ENCODE results near the gene PIP5K1B. TPM values are rescaled to one million over a fixed set of nuclear protein-coding genes. Genes with fewer than 3 reads are reported as not detected.
"Not testable (repeated sequence)": the region's sequence is repeated elsewhere in the genome, so short reads cannot be mapped to it uniquely, and the experiment has no call there.

Gene PIP5K1B
- polyA plus RNA-seq, 6 donors from 2014 or later, result 6.6 to 16.6 (median 9.3) TPM

DNA sequence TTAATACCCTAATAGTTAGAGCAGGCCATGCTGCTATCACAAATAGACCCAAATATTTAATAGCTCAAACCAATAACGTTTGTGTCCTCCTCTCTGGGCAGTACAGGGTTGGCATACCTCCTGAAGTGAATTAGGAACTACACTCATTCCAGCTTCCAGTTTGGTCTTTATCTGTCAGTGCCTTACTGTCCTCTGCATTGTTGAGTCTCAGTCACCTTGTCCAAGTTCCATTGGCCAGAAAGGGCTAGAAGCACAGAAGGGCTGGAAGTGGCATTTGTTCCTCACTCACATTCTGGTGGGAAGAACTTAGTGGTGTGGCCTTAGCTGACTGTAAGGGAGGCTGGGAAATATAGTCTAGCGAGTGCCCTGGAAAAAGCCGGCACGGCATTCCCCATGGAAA, 341.7 kb downstream of the PIP5K1B start:
- Mint-ChIP-seq H3K27ac (peak overlapping the region in 1 of 6 donors; percentile 28), H3K27me3 (no peaks in the 10 kb centered on the region)

DNA sequence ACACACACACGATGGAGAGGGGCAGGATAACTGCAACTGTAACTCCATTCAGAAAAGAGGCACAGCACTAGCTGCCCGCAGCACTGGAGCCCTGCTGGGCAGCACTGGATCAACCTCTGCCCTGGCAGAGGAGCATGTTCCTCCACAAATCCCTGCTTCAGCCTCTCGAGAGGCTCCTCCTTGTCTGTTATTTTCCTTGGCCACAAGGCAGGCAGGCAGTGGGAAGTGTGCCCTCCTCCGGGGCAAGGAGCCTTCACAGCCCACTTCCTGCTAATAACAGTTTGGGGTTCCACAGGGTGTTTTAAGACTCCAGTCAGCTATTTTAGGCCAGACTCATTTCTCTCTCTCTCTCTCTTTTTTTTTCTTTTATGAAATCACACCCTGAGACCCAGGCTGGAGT, 342.3 kb downstream of the PIP5K1B start:
- peaks cover 5 to 14% of the 10 kb centered on the region in 2 donors for H3K36me3 Mint-ChIP-seq
- no peak for DNase-seq
- peaks cover 8 to 13% (median 12%) of the 10 kb centered on the region in 3 donors for H3K4me1 Mint-ChIP-seq
- H3K27me3 Mint-ChIP-seq, result no peaks in the 10 kb centered on the region
- H3K4me3 Mint-ChIP-seq, result no peak overlapping the region
- peak overlapping the region in 1 of 6 donors; percentile 53 for H3K27ac Mint-ChIP-seq
- no peaks in the 10 kb centered on the region for H3K9me3 Mint-ChIP-seq
- no peak for ATAC-seq (ENCODE audit: low read depth in 2 of 2)

More for the DNA sequence above, 341.7 kb downstream of the PIP5K1B start:
- DNase-seq (no peak), ATAC-seq (ENCODE audit: low read depth in 2 of 2) (no peak)
- H3K36me3 Mint-ChIP-seq, result peaks cover 5 to 14% of the 10 kb centered on the region in 2 donors
- H3K4me1 Mint-ChIP-seq, result peaks cover 8 to 13% (median 12%) of the 10 kb centered on the region in 3 donors
- H3K4me3 Mint-ChIP-seq, result no peak overlapping the region
- no peaks in the 10 kb centered on the region for H3K9me3 Mint-ChIP-seq

DNA sequence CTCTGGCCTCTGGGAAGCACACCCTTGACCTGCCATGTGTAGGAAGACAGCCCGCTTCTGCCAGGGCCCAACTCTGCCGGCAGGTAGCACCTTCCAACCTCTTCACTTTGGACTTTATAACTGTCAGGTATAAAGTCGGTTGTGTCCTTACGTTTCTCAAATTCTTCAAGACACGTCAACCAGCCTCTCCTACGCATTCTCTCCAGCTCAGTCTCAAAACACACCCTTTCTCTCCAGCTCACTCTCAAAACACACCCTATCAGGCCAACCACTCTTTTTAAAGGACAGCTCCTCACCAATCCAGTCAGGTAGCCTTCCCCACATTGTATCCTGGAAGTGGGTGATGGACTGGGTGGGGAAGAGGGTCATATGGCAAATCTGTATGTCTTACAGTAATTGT, 344.1 kb downstream of the PIP5K1B start:
- DNase-seq (no peak), ATAC-seq (ENCODE audit: low read depth in 2 of 2) (no peak)
- no peaks in the 10 kb centered on the region for H3K9me3 Mint-ChIP-seq
- no peak overlapping the region for H3K4me3 Mint-ChIP-seq
- H3K36me3 Mint-ChIP-seq, result peaks cover 9 to 14% of the 10 kb centered on the region in 2 donors
- H3K27me3 Mint-ChIP-seq, result no peaks in the 10 kb centered on the region
- no peak overlapping the region for H3K27ac Mint-ChIP-seq
- peaks cover 5 to 13% (median 12%) of the 10 kb centered on the region in 3 donors for H3K4me1 Mint-ChIP-seq

DNA sequence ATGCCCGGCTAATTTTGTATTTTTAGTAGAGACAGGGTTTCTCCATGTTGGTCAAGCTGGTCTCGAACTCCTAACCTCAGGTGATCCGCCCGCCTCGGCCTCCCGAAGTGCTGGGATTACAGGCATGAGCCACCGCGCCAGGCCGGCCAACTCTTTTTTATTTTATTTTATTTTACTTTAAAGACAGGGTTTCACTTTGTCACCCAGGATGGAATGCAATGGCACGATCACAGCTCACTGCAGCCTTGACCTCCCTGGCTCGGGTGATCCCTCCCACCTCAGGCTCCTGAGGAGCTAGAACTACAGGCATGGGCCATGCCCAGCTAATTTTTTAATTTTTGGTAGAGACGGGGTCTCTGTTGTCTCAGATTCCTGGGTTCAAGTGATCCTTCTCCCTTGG, 345.9 kb downstream of the PIP5K1B start:
- not testable (repeated sequence) for H3K27ac Mint-ChIP-seq; H3K9me3 Mint-ChIP-seq; H3K4me3 Mint-ChIP-seq; H3K4me1 Mint-ChIP-seq; ATAC-seq (ENCODE audit: low read depth in 2 of 2); H3K27me3 Mint-ChIP-seq; DNase-seq
- peaks cover 11 to 19% of the 10 kb centered on the region in 2 donors for H3K36me3 Mint-ChIP-seq

DNA sequence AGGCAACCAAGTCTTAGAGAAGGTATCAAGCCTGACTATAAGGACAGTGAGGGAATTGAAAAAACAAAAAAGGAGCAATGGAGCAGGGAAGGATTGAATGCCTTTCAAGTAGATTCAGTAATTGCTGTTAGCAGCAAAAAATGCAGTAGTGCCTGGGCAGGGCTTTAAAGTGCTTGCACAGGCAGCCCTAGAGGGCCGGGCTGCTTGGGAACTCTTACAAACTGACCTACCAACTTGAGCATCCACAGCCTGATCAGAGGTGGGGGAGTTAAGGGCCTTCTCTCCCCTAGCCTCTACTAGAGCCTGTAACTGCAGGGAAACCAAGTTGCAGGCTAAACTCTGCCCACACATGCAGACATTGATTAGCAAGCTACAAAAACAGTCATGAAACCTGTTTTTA, 349.9 kb downstream of the PIP5K1B start:
- Mint-ChIP-seq H3K9me3 (no peaks in the 10 kb centered on the region), H3K4me3 (no peak overlapping the region), H3K27me3 (no peaks in the 10 kb centered on the region), H3K36me3 (peaks cover 18 to 19% of the 10 kb centered on the region in 2 donors), H3K27ac (no peak overlapping the region), H3K4me1 (peaks cover 0 to 5% (median 3%) of the 10 kb centered on the region in 3 donors)
- DNase-seq (no peak), ATAC-seq (ENCODE audit: low read depth in 2 of 2) (no peak)

DNA sequence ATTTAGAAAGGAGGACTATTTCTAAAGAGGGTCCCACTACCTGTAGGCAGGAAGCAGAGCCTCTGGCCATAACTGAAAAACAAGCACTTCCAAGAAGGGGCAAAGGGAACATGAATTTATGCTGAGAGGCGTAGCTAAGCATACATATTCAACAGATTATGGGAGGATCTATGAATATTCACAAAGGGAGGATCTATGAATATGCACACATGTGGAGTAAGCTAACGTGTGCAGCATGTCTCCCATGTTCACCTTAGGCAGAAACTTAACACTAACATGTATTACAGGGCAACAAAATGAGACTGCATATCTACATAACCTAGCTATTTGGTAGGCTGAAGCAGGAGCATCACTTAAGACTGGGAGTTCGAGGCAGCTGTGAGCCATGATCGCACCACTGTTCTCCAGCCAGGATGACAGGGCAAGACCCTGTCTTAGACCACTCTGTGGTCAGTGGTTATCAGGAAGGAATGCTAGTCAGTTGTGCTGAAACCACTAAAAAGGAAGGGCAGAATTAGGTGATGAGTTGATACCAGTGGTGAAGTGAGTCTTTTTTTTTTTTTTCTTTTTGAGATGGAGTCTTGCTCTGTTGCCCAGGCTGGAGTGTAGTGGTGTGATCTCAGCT, 351.3 kb downstream of the PIP5K1B start:
- H3K27me3 Mint-ChIP-seq, result no peaks in the 10 kb centered on the region
- H3K27ac Mint-ChIP-seq, result no peak overlapping the region
- peaks cover 0 to 2% (median 0%) of the 10 kb centered on the region in 7 donors for H3K9me3 Mint-ChIP-seq
- ATAC-seq (ENCODE audit: low read depth in 2 of 2) (no peak), DNase-seq (no peak)
- H3K4me3 Mint-ChIP-seq, result no peak overlapping the region
- peaks cover 26 to 27% of the 10 kb centered on the region in 2 donors for H3K36me3 Mint-ChIP-seq
- peaks cover 5 to 10% (median 6%) of the 10 kb centered on the region in 3 donors for H3K4me1 Mint-ChIP-seq

DNA sequence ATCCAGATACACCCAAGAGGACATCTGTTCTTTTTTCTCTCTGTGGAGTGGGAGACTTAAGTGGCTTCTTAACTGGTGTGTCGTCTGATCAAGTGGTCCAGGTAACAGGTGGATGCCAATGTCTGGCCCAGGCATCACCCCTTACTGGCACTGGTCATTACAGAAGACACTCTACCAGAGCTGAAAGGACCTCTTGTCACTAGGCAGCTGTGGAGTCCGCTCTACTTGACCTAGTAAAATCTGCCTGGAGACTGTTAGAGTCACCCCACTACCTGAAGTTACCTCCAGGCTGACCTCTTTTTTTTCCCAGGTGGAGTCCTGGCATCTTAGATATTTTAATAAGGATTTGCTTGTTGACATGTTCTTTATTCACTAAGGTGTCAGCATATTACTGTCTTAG, 353.1 kb downstream of the PIP5K1B start:
- peaks cover 0 to 4% (median 0%) of the 10 kb centered on the region in 7 donors for H3K9me3 Mint-ChIP-seq
- no peak overlapping the region for H3K27ac Mint-ChIP-seq
- no peaks in the 10 kb centered on the region for H3K27me3 Mint-ChIP-seq
- peaks cover 26% of the 10 kb centered on the region in 2 donors for H3K36me3 Mint-ChIP-seq
- peaks cover 5 to 10% (median 6%) of the 10 kb centered on the region in 3 donors for H3K4me1 Mint-ChIP-seq
- DNase-seq, result no peak
- no peak overlapping the region for H3K4me3 Mint-ChIP-seq
- no peak for ATAC-seq (ENCODE audit: low read depth in 2 of 2)

Other genes starting within 250 kb of the PIP5K1B start
- not detected for gene TMEM252, start 164.4 kb upstream of the PIP5K1B start, polyA plus RNA-seq (ENCODE audit: low read depth in 6 of 6)